Fibroblast of pulmonary artery (primary cell): Measurements from ENCODE around the gene ZNF782.

Experiments
- DNase-seq: peaks from one replicate; pipeline ENCODE4 v3.0.0-alpha.2; 2010; ENCODE audit warnings: low read depth
- H3K4me3 ChIP-seq: replicated peaks from 2 replicates; pipeline ENCODE4 v1.5.1; 2011; ENCODE audit warnings: low read depth, mild to moderate bottlenecking, control low read depth, low read length, moderate library complexity
- TF ChIP-seq, protein P1 (sequence below): IDR thresholded peaks from 2 replicates; pipeline ENCODE4 v1.5.1; 2011; ENCODE audit warnings: mild to moderate bottlenecking, control low read depth, low read length, inconsistent platforms; ENCODE audit errors: missing control alignments

Gene ZNF782

GRCh38 chr9:96877269-96877668, 23.0 kb upstream of the ZNF782 start:
- TF ChIP-seq, protein P1, sequence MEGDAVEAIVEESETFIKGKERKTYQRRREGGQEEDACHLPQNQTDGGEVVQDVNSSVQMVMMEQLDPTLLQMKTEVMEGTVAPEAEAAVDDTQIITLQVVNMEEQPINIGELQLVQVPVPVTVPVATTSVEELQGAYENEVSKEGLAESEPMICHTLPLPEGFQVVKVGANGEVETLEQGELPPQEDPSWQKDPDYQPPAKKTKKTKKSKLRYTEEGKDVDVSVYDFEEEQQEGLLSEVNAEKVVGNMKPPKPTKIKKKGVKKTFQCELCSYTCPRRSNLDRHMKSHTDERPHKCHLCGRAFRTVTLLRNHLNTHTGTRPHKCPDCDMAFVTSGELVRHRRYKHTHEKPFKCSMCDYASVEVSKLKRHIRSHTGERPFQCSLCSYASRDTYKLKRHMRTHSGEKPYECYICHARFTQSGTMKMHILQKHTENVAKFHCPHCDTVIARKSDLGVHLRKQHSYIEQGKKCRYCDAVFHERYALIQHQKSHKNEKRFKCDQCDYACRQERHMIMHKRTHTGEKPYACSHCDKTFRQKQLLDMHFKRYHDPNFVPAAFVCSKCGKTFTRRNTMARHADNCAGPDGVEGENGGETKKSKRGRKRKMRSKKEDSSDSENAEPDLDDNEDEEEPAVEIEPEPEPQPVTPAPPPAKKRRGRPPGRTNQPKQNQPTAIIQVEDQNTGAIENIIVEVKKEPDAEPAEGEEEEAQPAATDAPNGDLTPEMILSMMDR = no peak
- DNase-seq = no peak
- H3K4me3 ChIP-seq = peak overlapping the region; percentile 16

DNA sequence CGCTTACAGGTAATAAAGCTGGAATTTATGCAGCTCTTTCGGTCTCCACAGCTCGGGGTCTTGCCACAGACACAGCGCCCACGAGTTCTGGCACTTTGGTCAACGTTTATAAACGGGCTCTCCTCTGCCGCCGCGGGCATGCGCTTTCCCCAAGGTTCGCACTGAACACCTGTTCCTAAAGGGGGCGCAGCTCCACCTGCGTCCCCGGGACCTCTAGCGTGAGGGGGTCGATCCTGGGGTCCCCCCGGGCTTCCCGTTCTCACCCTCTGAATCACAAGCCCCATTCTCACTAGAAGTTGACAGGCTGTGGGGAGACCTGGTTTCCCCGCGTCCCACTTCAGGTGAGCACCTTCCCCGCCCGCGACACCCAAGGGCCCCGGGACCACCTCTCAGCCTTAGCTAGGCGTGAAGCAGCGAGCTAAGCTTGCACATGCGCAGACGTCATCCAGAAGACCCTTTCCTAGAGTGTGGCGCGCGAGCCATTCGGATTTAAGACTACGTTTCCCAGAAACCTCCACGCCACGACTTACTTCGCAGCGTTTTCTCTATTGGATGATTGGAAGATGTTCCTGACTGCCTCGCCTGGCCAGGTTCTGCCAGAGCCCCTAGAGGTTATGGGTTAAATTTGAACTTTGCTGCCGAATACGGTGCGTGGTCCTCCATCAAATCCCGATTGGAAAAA, 21.3 kb upstream of the ZNF782 start:
- H3K4me3 ChIP-seq = peak overlapping the region; percentile 76
- peak; percentile 88 for DNase-seq
- TF ChIP-seq, protein P1 = peak; percentile 34

GRCh38 chr9:96874947-96875460, 20.7 kb upstream of the ZNF782 start:
- H3K4me3 ChIP-seq = peak overlapping the region; percentile 76
- TF ChIP-seq, protein P1 = no peak
- DNase-seq = peak; percentile 74

GRCh38 chr9:96874201-96874785, 20.0 kb upstream of the ZNF782 start:
- H3K4me3 ChIP-seq = no peak overlapping the region
- no peak for DNase-seq
- TF ChIP-seq, protein P1 = no peak

- no peak overlapping the region for H3K4me3 ChIP-seq
- no peak for DNase-seq
- TF ChIP-seq, protein P1 = no peak
Observed at GRCh38 chr9:96871176-96871575, 16.9 kb upstream of the ZNF782 start.

DNA sequence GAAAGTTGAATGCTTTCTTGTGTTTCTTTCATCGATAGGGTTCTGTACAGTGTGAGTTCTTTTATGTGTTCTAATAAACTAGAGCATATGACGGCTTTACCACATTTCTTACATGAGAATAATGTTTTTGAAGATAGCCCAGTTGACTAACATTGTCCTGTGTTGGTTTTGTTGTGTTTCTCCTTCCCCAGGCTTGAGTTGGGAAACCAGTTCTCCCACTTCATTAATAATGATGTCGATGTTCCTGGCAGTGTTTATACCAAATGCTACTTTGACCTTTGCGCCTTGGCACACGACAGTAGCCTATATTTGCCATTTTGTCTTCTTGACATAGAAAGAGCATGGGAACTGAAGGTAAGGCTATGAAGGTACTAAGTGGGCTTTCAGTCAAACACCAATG, 14.4 kb upstream of the ZNF782 start:
- H3K4me3 ChIP-seq = no peak overlapping the region
- no peak for DNase-seq
- TF ChIP-seq, protein P1 = no peak
